Stimulated activated CD4-positive, alpha-beta T cell treated with anti-CD3 and anti-CD28 coated beads, Interleukin-2, amount 100 ng/mL, for 48 hours (primary cell): Measurements from ENCODE around the gene CTAGE15.
"Not testable (repeated sequence)": the region's sequence is repeated elsewhere in the genome, so short reads cannot be mapped to it uniquely, and the experiment has no call there.

Source experiments
- DNase-seq, 2 donors: peaks; one replicate each; pipeline ENCODE4 v3.0.0-alpha.2; 2020

The CTAGE15 gene, protein sequence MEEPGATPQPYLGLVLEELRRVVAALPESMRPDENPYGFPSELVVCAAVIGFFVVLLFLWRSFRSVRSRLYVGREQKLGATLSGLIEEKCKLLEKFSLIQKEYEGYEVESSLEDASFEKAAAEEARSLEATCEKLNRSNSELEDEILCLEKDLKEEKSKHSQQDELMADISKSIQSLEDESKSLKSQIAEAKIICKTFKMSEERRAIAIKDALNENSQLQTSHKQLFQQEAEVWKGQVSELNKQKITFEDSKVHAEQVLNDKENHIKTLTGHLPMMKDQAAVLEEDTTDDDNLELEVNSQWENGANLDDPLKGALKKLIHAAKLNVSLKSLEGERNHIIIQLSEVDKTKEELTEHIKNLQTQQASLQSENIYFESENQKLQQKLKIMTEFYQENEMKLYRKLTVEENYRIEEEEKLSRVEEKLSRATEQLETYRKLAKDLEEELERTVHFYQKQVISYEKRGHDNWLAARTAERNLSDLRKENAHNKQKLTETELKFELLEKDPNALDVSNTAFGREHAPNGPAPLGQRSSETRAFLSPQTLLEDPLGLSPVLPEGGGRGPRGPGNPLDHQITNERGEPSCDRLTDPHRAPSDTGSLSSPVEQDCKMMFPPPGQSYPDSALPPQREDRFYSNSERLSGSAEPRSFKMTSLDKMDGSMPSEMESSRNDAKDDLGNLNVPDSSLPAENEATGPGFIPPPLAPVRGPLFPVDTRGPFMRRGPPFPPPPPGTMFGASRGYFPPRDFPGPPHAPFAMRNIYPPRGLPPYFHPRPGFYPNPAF

DNA sequence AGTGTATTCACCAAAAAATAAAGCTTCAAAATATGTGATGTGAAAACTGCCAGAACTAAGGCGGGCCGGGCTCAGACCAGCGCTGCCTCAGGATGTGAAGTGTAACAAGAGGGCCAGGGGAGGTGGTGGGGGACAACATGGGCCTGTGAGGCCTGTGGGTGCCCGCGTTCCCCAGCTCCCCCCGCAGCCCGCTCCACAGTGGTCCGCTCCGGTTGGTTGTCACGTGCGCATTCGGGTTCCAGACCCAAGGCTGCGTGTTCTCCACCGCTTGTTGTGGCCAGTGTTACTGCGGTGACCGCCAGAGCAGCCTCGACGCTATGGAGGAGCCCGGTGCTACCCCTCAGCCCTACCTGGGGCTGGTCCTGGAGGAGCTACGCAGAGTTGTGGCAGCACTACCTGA, at the start of gene CTAGE15:
Gene CTAGE15, plus strand, starts transcription at position 301 of the 400 bp plus-strand sequence. Its CDS starts 17 bp downstream, at position 318.
- DNase-seq = not testable (repeated sequence)

DNA sequence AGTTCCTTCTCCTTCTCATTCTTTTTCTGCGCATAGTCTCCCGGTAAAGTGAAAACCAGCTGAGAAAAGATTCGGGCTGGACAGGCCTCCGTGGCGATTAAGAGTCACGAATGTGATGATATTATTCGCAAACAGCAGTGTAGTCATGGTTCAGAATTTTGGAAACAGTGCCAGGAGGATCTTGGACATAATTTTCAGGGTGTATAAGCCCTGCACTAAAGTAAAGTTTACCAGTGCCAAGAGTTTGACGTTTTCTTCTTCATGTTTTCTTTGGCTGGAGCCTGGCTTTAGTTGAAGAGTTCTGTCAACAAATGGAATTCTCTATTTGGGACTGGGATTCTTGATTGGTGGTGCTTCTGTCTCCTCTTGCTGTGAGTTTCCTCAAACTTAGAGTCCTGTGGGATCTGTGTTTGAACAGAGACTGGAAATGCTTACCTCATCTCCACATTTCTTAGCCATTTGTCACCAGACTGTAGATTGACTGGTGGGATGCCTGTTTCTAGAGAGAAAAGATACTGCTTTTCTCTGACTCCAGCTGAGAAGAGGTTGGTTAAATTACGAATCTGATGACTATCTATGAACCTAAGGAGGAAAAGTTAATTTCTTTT, 49.2 kb upstream of the CTAGE15 start:
- not testable (repeated sequence) for DNase-seq

DNA sequence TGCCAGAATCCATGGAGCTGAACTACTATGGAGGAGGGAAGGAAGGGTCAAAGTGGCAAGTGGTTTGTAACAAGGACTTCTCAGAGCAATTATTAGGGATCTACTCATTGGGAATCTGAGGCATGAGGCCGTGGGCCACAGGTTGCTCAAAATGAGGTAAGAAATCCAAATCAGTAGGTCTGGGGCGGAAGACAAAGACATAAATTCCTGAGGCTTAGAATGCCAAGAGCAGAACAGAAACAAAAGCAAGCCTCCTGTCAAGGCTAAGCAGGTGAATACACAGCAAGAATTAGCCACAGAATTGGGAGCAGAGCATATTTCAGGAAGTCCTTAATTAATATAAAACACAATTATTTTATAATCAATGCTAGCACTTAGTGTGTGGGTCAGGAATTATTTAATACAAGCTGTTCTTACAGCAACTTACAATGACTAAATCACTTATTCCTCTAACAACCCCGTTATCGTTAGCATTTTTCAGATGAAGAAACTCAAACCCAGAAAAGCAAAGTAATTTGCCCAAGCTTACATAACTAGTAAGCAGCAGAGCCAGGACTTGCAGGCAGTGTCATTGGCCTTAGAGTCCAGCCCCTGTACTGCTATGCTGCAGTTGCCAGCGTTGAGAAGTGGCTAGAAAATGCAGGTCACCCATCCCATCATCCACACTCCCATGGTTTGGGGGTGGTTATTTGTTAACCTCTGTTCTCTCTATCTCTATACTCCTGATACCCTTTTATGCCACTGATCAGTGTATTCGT, 40.3 kb upstream of the CTAGE15 start:
- DNase-seq = not testable (repeated sequence)

DNA sequence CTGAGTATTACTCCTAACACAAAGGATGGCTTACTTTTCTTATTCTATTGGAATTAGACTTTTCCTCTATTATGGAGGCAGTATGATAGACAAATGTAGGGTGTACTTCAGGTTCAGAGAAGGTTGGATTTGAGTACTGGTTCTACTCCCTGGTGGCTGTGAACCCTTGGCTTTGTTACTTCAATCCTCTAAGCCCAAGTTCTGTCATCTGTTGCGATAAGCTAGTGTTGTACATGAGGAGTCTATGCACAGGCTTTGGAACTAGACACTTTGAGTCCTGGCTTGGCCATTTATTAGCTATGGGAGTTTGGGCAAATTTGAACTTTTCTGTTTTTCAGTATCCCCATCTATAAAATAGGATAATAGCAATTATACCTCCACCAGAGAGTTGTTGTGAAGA, 39.7 kb upstream of the CTAGE15 start:
- DNase-seq = not testable (repeated sequence)

DNA sequence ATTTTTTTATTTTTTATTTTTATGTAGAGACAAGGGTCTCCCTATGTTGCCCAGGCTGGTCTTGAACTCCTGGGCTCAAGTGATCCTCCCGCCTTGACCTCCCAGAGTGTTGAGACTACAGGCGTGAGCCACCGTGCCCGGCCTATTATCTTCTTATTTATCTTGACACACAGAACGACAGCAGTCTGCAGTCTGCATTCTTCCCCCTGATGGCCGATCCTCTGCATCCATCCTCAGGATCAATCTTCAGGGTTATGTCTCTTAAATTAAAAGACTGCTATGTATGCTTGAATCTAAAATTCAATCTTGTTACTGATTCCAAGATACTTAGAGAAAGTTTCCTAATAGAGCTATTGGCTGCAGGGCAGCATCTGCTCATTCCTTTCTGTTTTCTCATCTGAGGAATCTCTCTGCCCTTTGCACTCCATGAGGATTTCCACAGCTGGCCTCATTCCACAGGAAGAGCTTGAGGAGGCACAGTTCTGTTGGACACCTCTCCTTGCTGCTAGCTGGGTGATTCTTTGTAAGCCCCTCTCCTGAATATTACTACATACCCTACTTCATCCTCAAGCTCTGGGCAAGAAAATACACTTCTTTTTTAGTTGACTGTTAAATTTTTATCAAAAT, 38.3 kb upstream of the CTAGE15 start:
- DNase-seq = not testable (repeated sequence)

DNA sequence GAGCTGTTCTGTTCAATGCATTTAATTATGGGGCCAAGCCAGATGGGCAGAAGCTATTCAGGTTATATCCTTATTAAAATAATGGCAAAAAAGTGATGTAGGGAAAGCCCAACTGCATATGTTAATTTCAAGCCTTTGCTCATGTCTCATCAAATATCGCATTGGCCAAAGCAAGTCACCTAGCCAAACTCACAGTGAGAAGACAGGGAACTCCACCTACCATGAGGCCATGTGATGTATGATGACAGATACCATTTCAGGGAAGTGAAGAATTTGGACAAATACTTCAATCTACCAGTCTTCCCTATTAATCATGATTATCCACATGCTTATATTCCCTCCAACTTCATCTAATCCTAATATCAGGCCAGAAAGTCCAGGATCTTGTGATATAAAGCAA, 35.2 kb upstream of the CTAGE15 start:
- DNase-seq = not testable (repeated sequence)

DNA sequence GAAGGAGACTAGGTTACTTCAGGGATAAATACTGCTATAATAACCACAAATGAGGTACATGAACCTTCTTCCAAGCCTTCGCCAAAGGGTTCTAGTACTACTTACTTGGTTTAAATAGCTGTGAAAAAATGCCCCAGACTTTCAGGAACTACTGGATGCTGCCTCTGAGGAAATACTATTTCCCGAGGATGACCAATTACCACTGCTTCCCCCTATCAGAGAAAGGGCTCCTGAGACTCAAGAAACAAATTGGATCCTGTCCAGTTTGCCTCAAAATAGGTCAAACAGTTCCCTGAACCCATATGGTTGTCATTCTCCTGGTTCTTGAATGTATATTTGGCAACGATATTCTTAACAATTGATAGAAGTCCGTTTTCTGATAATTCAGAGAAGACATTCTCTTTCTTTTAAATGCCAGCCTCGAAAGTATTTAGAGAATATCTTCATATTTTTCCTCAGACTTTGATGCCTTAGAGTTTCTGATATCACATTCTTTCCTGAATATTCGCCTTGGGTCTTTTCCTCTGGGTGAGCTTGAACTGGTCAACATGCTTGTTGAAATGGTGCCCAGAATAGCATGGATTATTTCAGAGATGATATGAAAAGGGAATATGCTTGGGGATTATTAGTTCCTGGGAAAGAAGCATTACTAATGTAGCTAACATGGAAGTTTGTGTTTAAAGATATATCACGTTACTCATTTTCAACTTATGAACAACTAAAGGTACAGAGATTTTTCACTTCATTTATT, 28.1 kb upstream of the CTAGE15 start:
- not testable (repeated sequence) for DNase-seq

DNA sequence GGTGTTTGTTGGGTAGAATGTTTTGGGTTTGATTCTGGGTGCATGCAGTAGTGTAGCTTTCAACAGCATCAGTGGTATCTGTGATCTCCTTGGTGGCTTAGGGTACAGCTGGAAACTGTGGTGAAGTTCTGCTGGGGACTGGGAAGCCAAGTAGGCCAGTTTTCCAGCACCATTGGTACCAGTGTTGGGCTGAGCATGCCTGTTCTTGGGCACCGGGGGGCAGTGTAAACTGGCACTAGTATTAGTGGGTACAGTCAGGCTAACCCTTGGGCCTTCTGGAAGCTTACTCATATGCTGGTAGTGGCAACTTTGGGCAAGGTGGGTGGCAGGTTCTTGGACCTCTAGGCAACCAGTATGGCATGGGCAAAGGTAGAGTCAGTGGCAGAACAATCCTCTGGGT, 15.6 kb upstream of the CTAGE15 start:
- not testable (repeated sequence) for DNase-seq

DNA sequence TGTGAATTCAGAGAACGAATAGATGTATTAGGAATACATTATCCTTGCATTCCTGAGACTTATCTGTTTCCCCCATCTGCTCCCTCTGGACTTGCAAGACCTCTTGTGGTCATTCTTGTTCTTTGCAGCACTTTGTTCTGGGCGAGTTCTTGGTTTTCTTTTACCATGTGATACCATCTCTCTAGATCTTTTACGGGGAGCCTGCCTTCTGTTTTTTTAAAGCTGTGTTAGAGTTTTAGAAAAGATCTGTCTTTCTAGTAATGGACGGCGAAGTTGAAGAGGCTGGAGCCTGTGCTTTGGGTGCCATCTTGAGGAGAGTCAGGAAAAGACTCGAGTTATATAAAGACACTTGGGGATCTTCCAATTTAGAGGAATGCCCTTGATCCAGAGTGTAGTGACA, 8.3 kb upstream of the CTAGE15 start:
- DNase-seq = not testable (repeated sequence)

DNA sequence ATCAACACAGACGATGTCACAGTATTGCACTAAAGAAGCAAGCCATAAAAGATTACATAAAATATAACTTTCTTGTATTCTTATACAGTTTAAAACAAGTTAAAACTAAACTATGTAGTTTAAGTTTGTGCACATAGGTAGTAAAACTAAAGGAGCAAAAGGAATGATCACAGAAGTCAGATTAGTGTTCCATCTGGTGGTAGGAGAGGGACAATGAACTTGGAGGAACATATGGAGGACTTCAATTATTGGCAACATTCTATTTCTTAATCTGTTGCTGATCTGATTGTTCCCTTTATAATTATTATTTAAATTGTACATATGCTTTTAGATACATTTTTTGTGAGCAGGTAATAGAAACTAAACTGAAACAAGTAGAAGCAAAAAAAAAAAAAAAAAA, 5.6 kb upstream of the CTAGE15 start:
- DNase-seq = not testable (repeated sequence)

DNA sequence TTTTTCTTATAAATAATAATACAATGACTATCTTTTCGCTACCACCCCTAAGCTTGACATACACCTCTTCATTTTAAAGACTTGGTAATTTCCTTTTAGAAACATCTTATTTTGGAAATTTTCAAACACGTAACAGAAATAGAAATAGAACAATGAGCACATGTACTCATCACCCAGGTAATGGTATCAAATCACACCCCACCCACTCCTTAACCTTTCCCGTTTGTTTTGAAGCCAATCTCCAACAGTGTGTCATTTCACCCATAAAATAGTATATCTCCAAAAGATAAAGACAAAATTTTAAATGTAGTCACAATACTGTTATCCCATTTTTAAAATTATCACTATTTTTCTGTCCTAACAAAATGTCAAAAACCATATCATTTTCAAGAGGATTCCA, 16.6 kb downstream of the CTAGE15 start:
- not testable (repeated sequence) for DNase-seq

DNA sequence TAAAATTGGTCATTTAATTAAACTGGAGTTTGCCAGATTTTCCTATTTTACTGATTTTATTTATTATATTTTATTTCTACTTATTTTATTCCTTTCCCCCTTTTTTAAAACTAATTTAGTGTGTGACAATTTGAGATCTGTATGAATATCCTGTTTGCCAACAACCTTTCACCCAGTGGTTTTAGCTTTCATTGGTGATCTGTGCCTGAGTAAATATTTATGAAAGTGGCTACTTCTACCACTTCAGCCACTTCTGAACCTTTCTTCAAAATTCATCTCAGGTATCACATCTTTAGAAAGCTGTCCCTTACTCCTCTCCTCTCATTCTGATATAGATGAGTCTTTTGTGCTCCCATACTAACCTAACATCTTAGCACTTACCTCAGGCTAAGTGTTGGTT, 18.3 kb downstream of the CTAGE15 start:
- DNase-seq = not testable (repeated sequence)

DNA sequence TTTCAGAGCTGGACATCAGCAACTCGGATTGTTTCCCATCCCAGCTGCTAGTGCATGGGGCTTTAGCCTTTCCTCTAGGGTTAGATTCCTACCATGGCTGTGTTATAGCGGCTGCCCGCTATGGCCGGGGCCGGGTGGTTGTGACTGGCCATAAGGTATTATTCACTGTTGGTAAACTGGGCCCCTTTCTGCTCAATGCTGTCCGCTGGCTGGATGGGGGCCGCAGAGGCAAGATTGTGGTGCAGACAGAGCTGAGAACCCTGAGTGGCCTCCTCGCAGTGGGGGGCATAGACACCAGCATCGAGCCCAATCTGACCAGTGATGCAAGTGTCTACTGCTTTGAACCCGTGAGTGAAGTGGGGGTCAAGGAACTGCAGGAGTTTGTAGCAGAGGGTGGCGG, 26.5 kb downstream of the CTAGE15 start:
- DNase-seq = not testable (repeated sequence)

DNA sequence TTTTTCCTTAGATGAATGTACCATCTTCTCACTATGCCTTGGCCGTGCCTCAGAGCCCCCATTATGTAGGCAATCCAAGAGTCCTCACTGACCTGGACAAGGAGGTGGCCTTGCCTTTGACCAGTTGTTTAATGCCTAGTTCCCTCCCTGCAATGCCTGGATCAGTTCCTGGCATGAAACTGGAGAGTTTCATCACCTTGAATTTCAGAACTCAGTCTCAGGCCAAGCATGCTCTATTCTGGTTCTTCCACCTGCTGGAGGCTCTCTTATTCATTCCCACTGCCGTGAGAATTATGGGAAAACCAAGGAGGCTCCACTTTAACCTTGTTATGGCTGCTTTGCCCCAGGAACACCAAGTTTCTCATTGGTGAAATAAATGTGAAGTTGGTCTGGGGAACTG, 31.9 kb downstream of the CTAGE15 start:
- DNase-seq = not testable (repeated sequence)

DNA sequence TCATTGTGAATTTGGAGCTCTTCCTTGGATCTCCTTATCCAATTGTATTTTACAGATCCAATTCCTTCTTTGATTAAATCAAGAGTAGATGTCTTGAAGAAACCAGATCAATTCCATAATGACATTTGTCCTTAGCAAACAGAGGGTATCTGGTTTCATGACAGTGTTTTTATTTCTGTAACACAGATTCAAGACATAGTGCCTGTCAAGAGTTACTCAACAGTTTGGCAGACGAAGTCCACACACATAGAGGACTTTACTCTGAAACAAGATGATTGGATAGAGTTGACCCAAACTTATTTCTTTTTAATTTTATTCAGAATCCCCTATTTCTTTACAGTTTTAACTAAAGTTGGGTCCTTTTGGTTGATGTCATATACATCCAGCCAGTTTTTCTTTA, 34.5 kb downstream of the CTAGE15 start:
- DNase-seq = not testable (repeated sequence)

DNA sequence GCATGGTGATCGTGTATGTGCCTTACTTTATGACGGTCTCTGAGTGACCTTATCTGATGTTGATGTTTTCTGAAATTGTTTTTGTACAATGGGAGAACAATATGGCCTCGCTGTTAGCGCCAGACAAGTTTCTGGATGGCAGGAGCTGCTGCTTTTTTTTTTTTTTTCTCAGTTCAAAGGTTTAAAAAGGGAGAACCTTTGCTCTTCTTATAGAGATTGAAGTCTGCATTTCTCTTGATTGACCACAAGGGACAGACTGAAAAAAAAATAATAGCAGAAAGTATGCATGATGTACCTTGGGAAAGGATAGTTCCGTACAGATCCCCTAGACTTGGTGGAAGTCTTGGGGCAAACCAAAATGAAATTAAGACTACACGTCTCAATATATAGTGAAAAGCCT, 43.9 kb downstream of the CTAGE15 start:
- not testable (repeated sequence) for DNase-seq

DNA sequence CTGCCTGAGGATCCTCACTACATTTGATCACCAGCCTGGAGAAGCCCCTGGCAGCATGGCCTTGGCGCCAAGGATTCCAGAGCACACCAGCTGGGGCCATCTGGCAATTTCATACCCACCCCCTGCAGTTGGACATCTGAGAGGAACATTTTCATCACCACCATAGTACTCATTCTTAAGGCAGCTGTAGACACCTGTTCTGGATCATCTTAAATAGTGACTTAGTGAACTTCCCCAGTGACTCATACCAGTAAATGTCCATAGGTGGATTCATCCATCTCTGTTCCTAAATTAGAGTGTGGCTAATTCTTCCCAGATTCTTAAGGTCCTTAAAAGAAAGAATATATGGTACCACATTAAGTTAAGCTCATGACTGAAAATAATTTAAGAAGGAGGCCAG, 45.6 kb downstream of the CTAGE15 start:
- not testable (repeated sequence) for DNase-seq

DNA sequence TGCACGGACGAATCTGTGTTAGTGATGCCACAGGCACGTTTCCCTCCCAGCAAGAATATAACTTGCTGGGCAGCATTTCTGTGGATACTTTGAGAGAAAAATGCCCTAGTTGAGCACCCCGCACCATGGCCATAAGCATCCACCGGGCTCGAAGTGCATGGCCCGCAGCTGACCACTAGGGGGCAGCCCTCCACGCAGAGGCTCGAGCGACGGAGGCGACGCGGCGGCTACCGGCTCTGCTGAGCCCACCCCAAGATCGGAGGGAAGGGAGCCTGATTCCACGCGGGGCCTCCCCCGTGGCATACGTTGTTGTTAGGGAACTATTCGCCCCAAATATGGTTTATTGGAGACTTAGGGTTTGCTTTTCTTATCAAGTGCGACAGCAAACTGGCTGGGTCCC, 48.5 kb downstream of the CTAGE15 start:
- DNase-seq = peak in 1 of 2 donors; percentile 70

DNA sequence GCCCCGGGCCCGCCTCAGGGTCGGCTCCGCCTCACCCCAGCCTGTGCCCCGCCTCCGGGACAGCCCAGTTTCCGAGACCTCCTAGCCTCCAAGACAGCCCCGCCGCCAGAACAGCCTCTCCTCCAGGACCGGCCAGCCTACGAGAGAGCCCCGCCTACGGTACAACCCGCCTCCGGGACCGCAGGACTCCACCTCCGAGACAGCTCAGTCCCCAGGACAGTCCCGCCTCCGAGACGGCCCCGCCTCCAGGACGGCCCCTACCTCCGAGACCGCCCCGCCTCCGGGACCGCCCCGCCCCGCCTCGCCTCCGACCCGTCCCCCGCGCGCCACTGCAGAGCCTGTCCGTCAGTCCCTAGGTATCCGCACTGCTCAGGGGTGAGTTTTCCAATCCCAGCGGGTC, 49.0 kb downstream of the CTAGE15 start, which contains the start of gene TCAF2:
Gene TCAF2, plus strand, starts transcription at position 329 of the 400 bp plus-strand sequence.
- DNase-seq = peak; percentile 56 to 73

DNA sequence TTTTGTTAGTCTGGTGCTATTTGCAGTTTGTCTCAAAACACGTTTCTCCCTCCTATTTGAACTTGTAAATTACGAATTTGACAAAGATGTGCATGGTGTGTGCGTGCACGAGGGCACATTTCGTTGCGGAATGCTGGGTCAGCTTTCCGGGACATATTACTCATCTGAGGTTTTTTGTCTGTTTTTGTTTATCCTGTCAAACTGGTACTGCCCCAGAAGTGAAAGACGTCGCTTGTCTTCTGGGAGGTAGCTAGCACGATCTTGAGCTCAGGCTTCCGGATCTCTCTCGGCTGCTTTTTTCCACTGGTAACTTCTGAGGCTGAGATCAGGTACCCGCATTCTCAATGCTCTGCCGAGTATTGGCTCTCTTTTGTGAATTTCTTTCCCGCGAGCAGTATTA, 49.6 kb downstream of the CTAGE15 start:
- not testable (repeated sequence) for DNase-seq

DNA sequence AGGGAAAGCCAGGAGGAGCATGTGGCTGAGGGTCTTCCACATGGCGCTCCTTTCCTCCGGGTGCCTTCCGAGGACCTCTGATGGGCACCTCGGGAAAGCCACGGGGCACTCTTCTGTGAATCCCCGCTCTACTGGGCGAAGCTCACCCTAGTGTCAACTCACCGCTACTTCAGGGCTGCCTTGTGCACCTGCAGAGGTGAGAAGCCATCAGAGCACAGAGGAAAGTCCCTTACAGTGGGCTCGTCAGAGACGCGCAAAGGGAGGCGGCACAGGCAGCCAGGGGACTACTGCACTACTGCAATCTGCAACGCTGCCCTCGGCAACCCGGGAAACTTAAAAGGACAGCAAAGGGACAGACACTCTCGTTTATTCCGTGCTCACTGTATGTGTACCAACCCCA, 50.5 kb downstream of the CTAGE15 start:
- DNase-seq = not testable (repeated sequence)
